BE2C (cell line): ENCODE results near the gene DVL1.

Experiments
- DNase-seq: peaks from one replicate; pipeline ENCODE4 v3.0.0-alpha.2; 2020
- H3K27me3 ChIP-seq: fragments of 250-450 bp; sonication (Bioruptor Pico); 2 replicates; pipeline ENCODE4 v1.5.1; 2020; ENCODE audit warnings: mild to moderate bottlenecking
- H3K36me3 ChIP-seq: fragments of 250-450 bp; sonication (Bioruptor Pico); 2 replicates; pipeline ENCODE4 v1.5.1; 2020; ENCODE audit warnings: mild to moderate bottlenecking
- H3K4me1 ChIP-seq: fragments of 250-450 bp; sonication (Bioruptor Pico); 2 replicates; pipeline ENCODE4 v1.5.1; 2020
- H3K4me3 ChIP-seq: 2 replicates; pipeline ENCODE4 v1.5.1; 2011; ENCODE audit warnings: low read depth, low read length
- H3K9me3 ChIP-seq: fragments of 250-450 bp; sonication (Bioruptor Pico); 2 replicates; pipeline ENCODE4 v1.5.1; 2020
- CTCF ChIP-seq: IDR thresholded peaks from 2 replicates; pipeline ENCODE4 v1.5.1; 2012; ENCODE audit warnings: mild to moderate bottlenecking, low read depth, low read length

DVL1 gene

GRCh38 chr1:1360506-1361169 lies 11.4 kb upstream of the DVL1 start:
- no peak overlapping the region for H3K4me3 ChIP-seq
- DNase-seq: peak; percentile 9
- TF ChIP-seq CTCF: no peak
- H3K27me3 ChIP-seq: no peaks in the 10 kb centered on the region
- peaks cover 10% of the 10 kb centered on the region for H3K4me1 ChIP-seq
- H3K9me3 ChIP-seq: no peaks in the 10 kb centered on the region
- no peaks in the 10 kb centered on the region for H3K36me3 ChIP-seq

DNA sequence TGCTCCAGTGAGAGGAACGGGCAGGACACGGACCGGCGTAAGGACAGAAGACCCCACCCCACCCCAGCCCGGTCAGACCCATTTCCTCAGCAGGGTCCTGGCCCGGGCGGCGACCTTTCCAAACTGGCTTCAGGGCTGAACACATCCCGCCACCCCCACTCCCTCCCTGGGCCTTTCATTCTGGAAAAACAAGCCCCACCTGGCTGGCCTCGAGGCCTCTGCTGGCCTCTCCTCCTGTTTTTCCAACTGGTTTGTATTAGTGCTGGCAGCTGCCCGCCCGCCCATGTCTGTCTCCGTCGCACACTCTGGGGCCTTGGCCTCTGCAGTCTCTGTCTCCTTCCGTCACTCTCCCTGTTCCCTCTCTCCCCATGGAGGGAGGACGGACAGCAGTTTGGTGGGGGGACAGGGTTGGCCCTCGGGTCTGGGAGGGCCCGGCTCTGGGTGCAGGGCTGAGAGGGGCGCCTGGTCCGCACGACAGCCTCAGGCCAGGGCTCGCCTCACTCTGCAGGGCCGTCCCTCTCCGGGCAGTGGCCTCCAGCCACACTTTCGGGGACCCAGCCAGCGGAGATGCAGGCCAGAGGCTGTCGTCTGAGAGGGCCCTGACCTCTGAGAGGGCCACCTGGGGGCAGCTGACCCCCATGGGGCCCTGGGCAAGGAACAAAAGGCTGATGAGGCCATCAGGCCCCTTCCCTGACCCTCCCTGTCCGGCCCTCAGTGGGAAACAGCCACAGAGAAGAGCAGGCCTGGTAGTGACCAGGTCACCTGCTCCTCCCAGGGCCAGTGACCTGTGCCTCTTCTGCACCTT lies 10.6 kb upstream of the DVL1 start:
- H3K27me3 ChIP-seq: no peaks in the 10 kb centered on the region
- H3K4me3 ChIP-seq: no peak overlapping the region
- peak; percentile 36 for DNase-seq

GRCh38 chr1:1359308-1359663 lies 10.1 kb upstream of the DVL1 start:
- no peaks in the 10 kb centered on the region for H3K9me3 ChIP-seq
- H3K4me3 ChIP-seq: no peak overlapping the region
- TF ChIP-seq CTCF: no peak
- H3K36me3 ChIP-seq: no peaks in the 10 kb centered on the region
- H3K4me1 ChIP-seq: peaks cover 10% of the 10 kb centered on the region
- H3K27me3 ChIP-seq: no peaks in the 10 kb centered on the region
- DNase-seq: no peak

More for the DNA sequence above, 10.6 kb upstream of the DVL1 start:
- H3K36me3 ChIP-seq: no peaks in the 10 kb centered on the region
- no peak for TF ChIP-seq CTCF
- H3K9me3 ChIP-seq: no peaks in the 10 kb centered on the region
- H3K4me1 ChIP-seq: peaks cover 10% of the 10 kb centered on the region

- peak; percentile 36 for DNase-seq
- H3K9me3 ChIP-seq: no peaks in the 10 kb centered on the region
- H3K4me1 ChIP-seq: peaks cover 12% of the 10 kb centered on the region
- H3K4me3 ChIP-seq: no peak within 1 kb of the TSS
- H3K36me3 ChIP-seq: no peaks in the 10 kb centered on the region
- TF ChIP-seq CTCF: no peak
- no peaks in the 10 kb centered on the region for H3K27me3 ChIP-seq
These were observed 9.4 kb upstream of the DVL1 start, which contains the start of gene MXRA8 for GRCh38 chr1:1358433-1359271. TSS of gene MXRA8 (minus strand) at chr1:1358555. CDS start at chr1:1358504, 51 bp downstream.

GRCh38 chr1:1357871-1358432 lies 8.7 kb upstream of the DVL1 start:
- Histone ChIP-seq H3K9me3 (no peaks in the 10 kb centered on the region), H3K4me1 (peaks cover 19% of the 10 kb centered on the region), H3K27me3 (no peaks in the 10 kb centered on the region), H3K36me3 (no peaks in the 10 kb centered on the region), H3K4me3 (no peak overlapping the region)
- DNase-seq: peak; percentile 11
- TF ChIP-seq CTCF: no peak
